Measurements from ENCODE around the gene KRT17. TPM values are rescaled to one million over a fixed set of nuclear protein-coding genes. Genes with fewer than 3 reads are reported as not detected.
"Not testable (repeated sequence)": the region's sequence is repeated elsewhere in the genome, so short reads cannot be mapped to it uniquely, and the experiment has no call there.

The KRT17 gene
- total and polyA plus RNA-seq, 2 experiments from 2014 or later: 59.5 to 118 TPM

- 88% methylated on average over 10 of the region's 11 CpGs for WGBS (ENCODE audit: low lambda C conversion rate, missing lambda C conversion rate)
- Histone ChIP-seq H3K36me3 (replicated peaks; ENCODE audit: insufficient read depth, low read depth) (no peaks in the 10 kb centered on the region), H3K4me2 (no peak overlapping the region), H3K4me1 (ENCODE audit: insufficient read depth) (no peaks in the 10 kb centered on the region), H3K4me3 (no peak overlapping the region), H4K20me1 (ENCODE audit: insufficient read depth, poor library complexity, severe bottlenecking) (no peaks in the 10 kb centered on the region), H3K79me2 (no peaks in the 10 kb centered on the region), H2AFZ (no peak overlapping the region), H3K9me2 (replicated peaks; ENCODE audit: insufficient read depth) (no peaks in the 10 kb centered on the region), H3K27me3 (no peaks in the 10 kb centered on the region), H3K9me3 (ENCODE audit: low read depth) (no peaks in the 10 kb centered on the region), H3K27ac (no peak overlapping the region)
- no peak for DNase-seq (ENCODE audit: low spot score)
- TF ChIP-seq CTCF (IDR thresholded peaks at IDR 0.05; ENCODE audit: poor library complexity) (no peak), EZH2phosphoT487 (IDR thresholded peaks at IDR 0.05; ENCODE audit: low read depth, severe bottlenecking, unreplicated experiment) (no peak), EZH2 (IDR thresholded peaks at IDR 0.05; ENCODE audit: borderline replicate concordance) (no peak)
Observed at GRCh38 chr17:41613277-41614082, 10.9 kb downstream of the KRT17 start.

DNA sequence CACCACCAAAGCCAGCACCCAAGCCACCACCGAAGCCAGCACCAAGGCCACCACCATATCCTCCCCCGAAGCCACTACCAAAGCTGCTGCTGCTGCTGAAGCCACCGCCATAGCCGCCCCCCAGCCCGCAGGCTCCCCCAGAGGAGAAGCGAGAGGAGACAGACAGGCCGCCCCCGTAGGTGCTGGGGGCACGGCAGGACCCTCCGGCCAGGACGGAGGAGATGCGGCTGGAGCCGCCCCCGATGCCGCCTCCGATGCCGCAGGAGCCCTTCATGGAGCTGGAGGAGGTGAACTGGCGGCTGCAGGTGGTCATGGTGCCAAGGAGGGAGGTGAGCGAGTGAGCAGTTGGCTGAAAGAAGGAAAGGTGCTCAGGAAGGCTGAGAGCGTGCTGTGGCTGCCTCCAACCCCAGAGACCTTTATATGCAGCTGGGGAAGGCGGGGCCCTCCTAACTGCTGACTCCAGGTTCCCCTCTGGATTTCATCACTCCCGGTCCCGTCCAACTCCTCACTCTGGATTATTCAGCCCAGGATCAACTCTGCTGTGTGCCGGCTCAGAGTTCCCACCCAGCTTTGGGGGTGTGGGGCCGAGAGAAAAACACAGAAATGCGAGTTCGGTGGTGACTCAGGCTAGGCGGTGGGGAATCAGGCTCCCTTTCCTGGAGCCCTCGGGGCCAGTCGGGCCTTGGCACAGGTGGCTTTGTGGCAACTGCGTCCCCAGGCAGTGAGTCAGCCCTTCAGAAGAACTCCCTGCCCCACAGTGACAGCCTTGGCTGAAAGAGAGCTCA is 11.8 kb downstream of the KRT17 start, which contains the start of gene KRT16:
KRT16 (minus strand) TSS at position 392 of the 785 bp plus-strand sequence; CDS start at position 313, 79 bp downstream.
- not testable (repeated sequence) for H3K79me2 ChIP-seq; H3K9me2 ChIP-seq (replicated peaks; ENCODE audit: insufficient read depth); H3K27ac ChIP-seq; H3K4me1 ChIP-seq (ENCODE audit: insufficient read depth); H3K4me3 ChIP-seq; H3K9me3 ChIP-seq (ENCODE audit: low read depth); H3K27me3 ChIP-seq; H3K4me2 ChIP-seq; H3K36me3 ChIP-seq (replicated peaks; ENCODE audit: insufficient read depth, low read depth); DNase-seq (ENCODE audit: low spot score); H2AFZ ChIP-seq; H4K20me1 ChIP-seq (ENCODE audit: insufficient read depth, poor library complexity, severe bottlenecking)
- 87% methylated on average over 28 of the region's 31 CpGs for WGBS (ENCODE audit: low lambda C conversion rate, missing lambda C conversion rate)

- TF ChIP-seq EZH2phosphoT487 (IDR thresholded peaks at IDR 0.05; ENCODE audit: low read depth, severe bottlenecking, unreplicated experiment) (no peak), EZH2 (IDR thresholded peaks at IDR 0.05; ENCODE audit: borderline replicate concordance) (no peak), CTCF (IDR thresholded peaks at IDR 0.05; ENCODE audit: poor library complexity) (no peak)
- no peak overlapping the region for H3K27ac ChIP-seq
- H3K4me3 ChIP-seq: no peak overlapping the region
- H3K9me2 ChIP-seq (replicated peaks; ENCODE audit: insufficient read depth): no peaks in the 10 kb centered on the region
- H3K9me3 ChIP-seq (ENCODE audit: low read depth): no peaks in the 10 kb centered on the region
- H3K4me1 ChIP-seq (ENCODE audit: insufficient read depth): no peaks in the 10 kb centered on the region
- no peak overlapping the region for H3K4me2 ChIP-seq
- no peaks in the 10 kb centered on the region for H3K36me3 ChIP-seq (replicated peaks; ENCODE audit: insufficient read depth, low read depth)
- no peaks in the 10 kb centered on the region for H3K27me3 ChIP-seq
- H2AFZ ChIP-seq: no peak overlapping the region
- no peaks in the 10 kb centered on the region for H4K20me1 ChIP-seq (ENCODE audit: insufficient read depth, poor library complexity, severe bottlenecking)
- WGBS (ENCODE audit: low lambda C conversion rate, missing lambda C conversion rate): 93% methylated on average over 25 of the region's 25 CpGs
- DNase-seq (ENCODE audit: low spot score): no peak
- H3K79me2 ChIP-seq: no peaks in the 10 kb centered on the region
Observed at GRCh38 chr17:41610965-41611640, 13.3 kb downstream of the KRT17 start.

Measured in hepatocyte (in vitro differentiated cells).